IPS-15b (cell line): ENCODE measurements around the gene SERTAD2.
A peak's percentile ranks its signal among the peaks of the same experiment; 100 is the strongest.

Source experiments
- H3K27me3 ChIP-seq: one replicate; pipeline ENCODE4 v1.6.1; 2013; ENCODE audit warnings: low read length; ENCODE audit not compliant: control insufficient read depth, insufficient read depth
- H3K36me3 ChIP-seq: one replicate; pipeline ENCODE4 v1.6.1; 2013; ENCODE audit warnings: low read length; ENCODE audit not compliant: control insufficient read depth, insufficient read depth
- H3K4me1 ChIP-seq: one replicate; pipeline ENCODE4 v1.6.1; 2013; ENCODE audit warnings: mild to moderate bottlenecking, low read length; ENCODE audit not compliant: control insufficient read depth, insufficient read depth
- H3K4me3 ChIP-seq: one replicate; pipeline ENCODE4 v1.5.1; 2013; ENCODE audit warnings: low read depth, low read length
- H3K9ac ChIP-seq: one replicate; pipeline ENCODE4 v1.6.1; 2013; ENCODE audit warnings: low read depth, mild to moderate bottlenecking, low read length
- H3K9me3 ChIP-seq: one replicate; pipeline ENCODE4 v1.6.1; 2013; ENCODE audit warnings: mild to moderate bottlenecking, low read length; ENCODE audit not compliant: control insufficient read depth, insufficient read depth

The SERTAD2 gene

DNA sequence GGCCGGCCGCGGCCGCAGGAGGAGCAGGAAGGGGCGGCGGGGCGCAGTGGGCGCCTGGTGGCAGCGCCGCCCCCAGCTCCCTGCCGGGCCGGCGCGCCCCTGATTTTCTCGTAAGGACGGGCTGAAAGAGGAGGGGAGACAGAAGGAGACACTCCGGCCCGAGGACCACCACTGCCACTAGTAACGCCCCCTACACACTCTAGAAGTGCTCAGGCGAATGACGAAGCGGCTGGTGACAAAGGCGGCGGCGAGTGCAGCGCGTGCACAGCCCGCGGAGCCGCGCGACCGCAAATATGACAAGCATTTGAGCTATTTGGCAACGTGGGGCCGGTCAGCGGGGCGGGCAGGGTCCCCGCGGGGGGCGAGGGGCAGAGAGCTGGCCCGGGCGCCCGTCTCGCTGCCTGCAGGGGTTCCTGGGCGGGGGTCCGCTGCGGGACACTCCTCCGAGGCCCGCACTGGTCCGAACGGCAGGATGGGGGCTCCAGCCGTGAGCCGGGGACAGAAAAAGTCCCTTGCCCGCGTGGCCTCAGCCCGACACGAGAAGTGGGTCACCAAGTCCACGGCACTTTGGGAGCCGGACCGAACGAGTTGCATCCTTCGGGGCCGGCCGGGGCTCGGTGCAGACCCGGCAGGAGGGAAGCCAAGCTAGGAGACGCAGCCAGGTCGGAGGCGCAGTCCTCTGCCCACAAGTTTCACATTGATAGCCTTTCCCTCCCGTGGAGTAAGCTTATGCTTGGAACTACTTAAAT lies 524 bp upstream of the SERTAD2 start:
- Histone ChIP-seq H3K4me3 (peak overlapping the region; percentile 74), H3K9ac (no peak overlapping the region), H3K4me1 (peaks cover 11% of the 10 kb centered on the region), H3K27me3 (peaks cover 42% of the 10 kb centered on the region), H3K9me3 (no peaks in the 10 kb centered on the region), H3K36me3 (no peaks in the 10 kb centered on the region)

DNA sequence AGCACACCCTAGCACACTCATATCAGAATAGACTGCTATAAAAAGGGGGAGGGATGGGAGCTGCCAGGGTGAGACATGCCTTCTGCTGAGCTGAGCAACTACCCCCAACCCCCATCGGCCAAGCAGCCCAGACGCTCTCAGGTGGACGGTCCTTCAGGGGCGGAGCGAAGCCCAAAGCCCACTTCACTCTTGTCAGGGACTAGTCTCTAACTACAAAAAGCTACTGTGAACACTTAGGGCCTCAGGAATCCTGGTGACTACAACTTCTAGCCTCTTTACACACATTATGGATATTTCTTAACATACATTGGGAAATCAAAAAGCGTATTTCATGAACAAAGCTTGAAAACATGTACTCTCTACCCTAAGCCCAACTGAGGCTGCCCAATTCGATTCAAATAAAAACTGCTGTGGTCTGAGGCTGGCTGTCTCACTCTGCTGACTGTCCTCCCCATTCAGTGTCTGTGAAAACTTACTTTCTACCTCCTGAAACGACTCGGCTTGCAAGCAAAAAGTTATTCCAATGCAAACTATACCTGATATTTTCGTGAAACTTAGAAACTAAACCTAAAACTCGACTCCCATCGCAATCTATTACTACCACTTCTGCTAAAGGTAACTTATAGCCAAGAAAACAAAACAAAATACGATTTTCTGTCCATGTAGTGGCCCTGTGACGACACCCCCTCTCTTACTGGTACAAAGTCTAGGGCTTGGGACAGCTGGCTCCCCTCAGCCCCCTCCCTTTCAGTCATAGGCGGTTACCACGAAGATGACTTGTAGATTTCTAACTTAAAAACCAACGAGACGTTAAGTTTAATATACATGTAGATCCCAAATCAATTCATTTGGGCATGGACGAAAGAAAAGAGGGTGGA lies 1.2 kb downstream of the SERTAD2 start:
- H3K4me3 ChIP-seq = peak overlapping the region; percentile 78
- no peaks in the 10 kb centered on the region for H3K9me3 ChIP-seq

GRCh38 chr2:64651590-64651989 lies 2.1 kb downstream of the SERTAD2 start:
- peaks cover 38% of the 10 kb centered on the region for H3K27me3 ChIP-seq
- H3K36me3 ChIP-seq = no peaks in the 10 kb centered on the region
- H3K9me3 ChIP-seq = no peaks in the 10 kb centered on the region
- H3K4me3 ChIP-seq = peak overlapping the region; percentile 78
- peaks cover 11% of the 10 kb centered on the region for H3K4me1 ChIP-seq
- H3K9ac ChIP-seq = no peak overlapping the region

More for the DNA sequence above, 1.2 kb downstream of the SERTAD2 start:
- no peak overlapping the region for H3K9ac ChIP-seq
- peaks cover 40% of the 10 kb centered on the region for H3K27me3 ChIP-seq
- peaks cover 11% of the 10 kb centered on the region for H3K4me1 ChIP-seq
- H3K36me3 ChIP-seq = no peaks in the 10 kb centered on the region

- peaks cover 14% of the 10 kb centered on the region for H3K4me1 ChIP-seq
- no peak overlapping the region for H3K4me3 ChIP-seq
- no peaks in the 10 kb centered on the region for H3K9me3 ChIP-seq
- H3K27me3 ChIP-seq = peaks cover 31% of the 10 kb centered on the region
- H3K9ac ChIP-seq = no peak overlapping the region
- H3K36me3 ChIP-seq = no peaks in the 10 kb centered on the region
Observed at GRCh38 chr2:64650722-64651338, 2.9 kb downstream of the SERTAD2 start.

DNA sequence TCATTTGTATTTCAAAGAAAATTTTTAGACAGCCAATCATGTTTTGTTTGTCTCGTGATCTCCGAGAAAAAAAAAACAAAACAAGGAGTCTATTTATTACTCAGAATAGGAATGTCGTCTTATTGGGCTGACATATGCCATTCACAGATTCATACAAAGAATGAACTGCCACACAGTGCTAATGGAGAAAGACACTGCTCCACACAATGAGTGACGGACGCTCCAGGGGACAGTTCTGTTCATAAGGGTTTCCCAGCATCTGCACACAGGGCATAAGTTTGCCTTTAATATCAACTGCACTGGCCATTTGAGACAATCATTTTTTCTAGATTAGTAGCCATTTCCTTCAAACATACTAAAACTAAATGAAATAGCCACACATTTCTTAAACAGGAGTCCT lies 3.4 kb downstream of the SERTAD2 start:
- no peaks in the 10 kb centered on the region for H3K9me3 ChIP-seq
- no peak overlapping the region for H3K4me3 ChIP-seq
- peaks cover 25% of the 10 kb centered on the region for H3K27me3 ChIP-seq
- no peak overlapping the region for H3K9ac ChIP-seq
- no peaks in the 10 kb centered on the region for H3K36me3 ChIP-seq
- H3K4me1 ChIP-seq = peaks cover 12% of the 10 kb centered on the region

DNA sequence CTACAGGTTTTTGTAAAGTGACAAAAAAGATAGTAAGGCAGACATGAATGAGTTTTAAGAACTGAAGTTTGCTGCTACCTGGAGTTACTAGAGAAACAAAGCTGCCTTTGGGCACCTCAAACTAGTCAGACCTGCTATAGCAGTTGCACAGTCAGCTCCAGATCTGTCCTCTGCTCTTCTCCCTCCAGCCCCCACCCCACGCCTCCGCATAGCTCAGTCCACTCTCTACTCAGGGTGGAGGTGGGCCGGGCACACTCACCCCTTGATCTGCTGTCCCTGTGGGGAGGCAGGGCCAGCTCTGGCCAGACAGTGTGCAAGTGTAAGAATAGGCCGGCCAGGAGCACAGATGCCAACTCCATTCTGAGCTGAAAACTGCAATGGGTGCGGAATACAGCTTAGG lies 4.1 kb downstream of the SERTAD2 start:
- Histone ChIP-seq H3K4me3 (no peak overlapping the region), H3K36me3 (no peaks in the 10 kb centered on the region), H3K4me1 (peaks cover 12% of the 10 kb centered on the region), H3K9ac (no peak overlapping the region), H3K9me3 (no peaks in the 10 kb centered on the region), H3K27me3 (peaks cover 19% of the 10 kb centered on the region)

- H3K27me3 ChIP-seq = peaks cover 17% of the 10 kb centered on the region
- H3K4me1 ChIP-seq = peaks cover 13% of the 10 kb centered on the region
- no peak overlapping the region for H3K4me3 ChIP-seq
- H3K9ac ChIP-seq = no peak overlapping the region
- H3K36me3 ChIP-seq = no peaks in the 10 kb centered on the region
- no peaks in the 10 kb centered on the region for H3K9me3 ChIP-seq
Observed at GRCh38 chr2:64649013-64649484, 4.7 kb downstream of the SERTAD2 start.

GRCh38 chr2:64646007-64646880 lies 7.5 kb downstream of the SERTAD2 start:
- peaks cover 21% of the 10 kb centered on the region for H3K27me3 ChIP-seq
- no peak overlapping the region for H3K9ac ChIP-seq
- H3K4me1 ChIP-seq = peaks cover 25% of the 10 kb centered on the region
- H3K4me3 ChIP-seq = no peak overlapping the region
- H3K9me3 ChIP-seq = no peaks in the 10 kb centered on the region
- H3K36me3 ChIP-seq = no peaks in the 10 kb centered on the region

- H3K27me3 ChIP-seq = peaks cover 20% of the 10 kb centered on the region
- no peaks in the 10 kb centered on the region for H3K9me3 ChIP-seq
- H3K36me3 ChIP-seq = no peaks in the 10 kb centered on the region
- peak overlapping the region; percentile 73 for H3K9ac ChIP-seq
- H3K4me3 ChIP-seq = peak overlapping the region; percentile 62
- H3K4me1 ChIP-seq = peaks cover 35% of the 10 kb centered on the region
Observed at GRCh38 chr2:64644458-64645382, 9.0 kb downstream of the SERTAD2 start.

DNA sequence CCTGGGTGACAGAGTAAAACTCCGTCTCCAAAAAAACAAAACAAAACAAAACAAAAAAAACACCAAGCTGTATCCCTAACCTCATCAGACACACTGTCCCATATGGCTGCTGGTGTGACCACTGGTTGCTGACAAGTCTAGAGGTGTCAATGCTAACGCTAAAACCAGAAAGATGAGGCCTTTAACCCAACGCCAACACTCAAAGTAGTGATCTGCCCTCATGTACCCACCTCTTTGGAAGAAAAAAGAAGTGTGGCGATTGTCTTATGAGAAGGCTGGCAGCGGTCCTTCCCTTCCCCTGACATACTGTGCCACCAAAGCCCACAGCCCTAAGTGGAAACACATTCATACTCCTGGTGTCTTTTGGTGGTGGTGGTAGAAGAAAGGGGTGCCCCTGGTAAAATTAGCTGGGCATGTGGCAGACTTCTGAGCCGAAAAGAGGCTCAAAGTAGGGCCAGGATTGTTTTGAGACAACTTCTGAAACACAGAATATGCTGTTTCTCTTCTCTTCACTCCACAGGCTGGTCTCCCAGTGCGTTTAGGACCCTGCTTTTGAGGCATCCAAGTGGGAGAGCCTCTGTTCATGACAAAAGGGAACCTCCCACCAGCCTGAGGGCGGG lies 9.8 kb downstream of the SERTAD2 start:
- H3K9me3 ChIP-seq = no peaks in the 10 kb centered on the region
- peaks cover 20% of the 10 kb centered on the region for H3K27me3 ChIP-seq
- H3K4me1 ChIP-seq = peaks cover 41% of the 10 kb centered on the region
- peak overlapping the region; percentile 62 for H3K4me3 ChIP-seq
- no peaks in the 10 kb centered on the region for H3K36me3 ChIP-seq
- no peak overlapping the region for H3K9ac ChIP-seq
